ENCODE measurements around the gene LRRC49. TPM values are rescaled to one million over a fixed set of nuclear protein-coding genes. Genes with fewer than 3 reads are reported as not detected.
"Not testable (repeated sequence)": the region's sequence is repeated elsewhere in the genome, so short reads cannot be mapped to it uniquely, and the experiment has no call there.

The LRRC49 gene
- total RNA-seq, 1 donor from 2014 or later: 6.8 TPM

GRCh38 chr15:70935631-70936030, 43.0 kb downstream of the LRRC49 start:
- TF ChIP-seq, protein P1, sequence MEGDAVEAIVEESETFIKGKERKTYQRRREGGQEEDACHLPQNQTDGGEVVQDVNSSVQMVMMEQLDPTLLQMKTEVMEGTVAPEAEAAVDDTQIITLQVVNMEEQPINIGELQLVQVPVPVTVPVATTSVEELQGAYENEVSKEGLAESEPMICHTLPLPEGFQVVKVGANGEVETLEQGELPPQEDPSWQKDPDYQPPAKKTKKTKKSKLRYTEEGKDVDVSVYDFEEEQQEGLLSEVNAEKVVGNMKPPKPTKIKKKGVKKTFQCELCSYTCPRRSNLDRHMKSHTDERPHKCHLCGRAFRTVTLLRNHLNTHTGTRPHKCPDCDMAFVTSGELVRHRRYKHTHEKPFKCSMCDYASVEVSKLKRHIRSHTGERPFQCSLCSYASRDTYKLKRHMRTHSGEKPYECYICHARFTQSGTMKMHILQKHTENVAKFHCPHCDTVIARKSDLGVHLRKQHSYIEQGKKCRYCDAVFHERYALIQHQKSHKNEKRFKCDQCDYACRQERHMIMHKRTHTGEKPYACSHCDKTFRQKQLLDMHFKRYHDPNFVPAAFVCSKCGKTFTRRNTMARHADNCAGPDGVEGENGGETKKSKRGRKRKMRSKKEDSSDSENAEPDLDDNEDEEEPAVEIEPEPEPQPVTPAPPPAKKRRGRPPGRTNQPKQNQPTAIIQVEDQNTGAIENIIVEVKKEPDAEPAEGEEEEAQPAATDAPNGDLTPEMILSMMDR (IDR thresholded peaks at IDR 0.05; ENCODE audit: insufficient read depth, low read depth, low read length): no peak
- no peak for TF ChIP-seq EZH2 (IDR thresholded peaks at IDR 0.05; ENCODE audit: insufficient read depth, low read length)
- no peaks in the 10 kb centered on the region for H3K27me3 ChIP-seq (ENCODE audit: insufficient read depth, low read length)
- no peaks in the 10 kb centered on the region for H4K20me1 ChIP-seq (ENCODE audit: insufficient read depth, low read length)
- no peak overlapping the region for H2AFZ ChIP-seq (ENCODE audit: low read depth, low read length)
- H3K4me1 ChIP-seq (ENCODE audit: insufficient read depth, low read length): no peaks in the 10 kb centered on the region
- no peak overlapping the region for H3K4me3 ChIP-seq (ENCODE audit: insufficient read depth, low read depth, low read length)
- DNase-seq (ENCODE audit: low read depth) (no peak), FAIRE-seq (no peak)
- H3K9me3 ChIP-seq (ENCODE audit: insufficient read depth, low read depth, low read length): no peaks in the 10 kb centered on the region
- no peaks in the 10 kb centered on the region for H3K9me3 Mint-ChIP-seq (ENCODE audit: unreplicated experiment)
- H3K36me3 ChIP-seq (ENCODE audit: insufficient read depth, low read length): no peaks in the 10 kb centered on the region
- no peaks in the 10 kb centered on the region for H3K79me2 ChIP-seq (ENCODE audit: insufficient read depth, low read length)
- no peaks in the 10 kb centered on the region for H3K27me3 Mint-ChIP-seq (ENCODE audit: low read depth, unreplicated experiment)
- no peak overlapping the region for H3K27ac ChIP-seq (ENCODE audit: low read depth, low read length)
- H3K4me1 Mint-ChIP-seq (ENCODE audit: low read depth, unreplicated experiment): peaks cover 1% of the 10 kb centered on the region
- no peak overlapping the region for H3K27ac Mint-ChIP-seq (ENCODE audit: unreplicated experiment)
- H3K4me2 ChIP-seq (ENCODE audit: low read length): no peak overlapping the region
- H3K4me3 Mint-ChIP-seq (ENCODE audit: unreplicated experiment): no peak overlapping the region
- no peak overlapping the region for H3K9ac ChIP-seq (ENCODE audit: low read length)
- H3K36me3 Mint-ChIP-seq (ENCODE audit: low read depth, unreplicated experiment): no peaks in the 10 kb centered on the region

- no peaks in the 10 kb centered on the region for H3K4me1 ChIP-seq (ENCODE audit: insufficient read depth, low read length)
- TF ChIP-seq EZH2 (IDR thresholded peaks at IDR 0.05; ENCODE audit: insufficient read depth, low read length): no peak
- TF ChIP-seq, protein P1 (IDR thresholded peaks at IDR 0.05; ENCODE audit: insufficient read depth, low read depth, low read length): no peak
- peaks cover 1% of the 10 kb centered on the region for H3K4me1 Mint-ChIP-seq (ENCODE audit: low read depth, unreplicated experiment)
Observed at GRCh38 chr15:70936326-70936725, 43.7 kb downstream of the LRRC49 start.

DNA sequence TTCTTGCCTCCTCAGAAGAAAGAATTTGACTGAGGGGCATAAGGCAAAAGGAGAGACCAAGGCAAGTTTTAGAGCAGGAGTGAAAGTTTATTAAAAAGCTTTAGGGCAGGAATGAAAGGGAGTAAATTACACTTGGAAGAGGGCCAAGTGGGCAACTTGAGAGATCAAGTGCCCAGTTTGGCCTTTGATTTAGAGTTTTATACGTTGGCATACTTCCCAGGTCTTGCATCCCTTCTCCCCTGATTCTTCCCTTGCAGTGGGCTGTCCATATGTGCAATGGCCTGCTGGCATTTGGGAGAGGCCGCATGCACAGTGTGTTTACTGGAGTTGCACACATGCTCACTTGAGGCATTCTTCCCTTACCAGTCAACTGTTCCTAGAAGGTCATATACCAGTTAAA, 50.7 kb downstream of the LRRC49 start:
- H3K27ac ChIP-seq (ENCODE audit: low read depth, low read length); H3K4me2 ChIP-seq (ENCODE audit: low read length); H3K27me3 ChIP-seq (ENCODE audit: insufficient read depth, low read length); H3K4me3 ChIP-seq (ENCODE audit: insufficient read depth, low read depth, low read length); H3K27me3 Mint-ChIP-seq (ENCODE audit: low read depth, unreplicated experiment); H3K9me3 ChIP-seq (ENCODE audit: insufficient read depth, low read depth, low read length); H3K4me3 Mint-ChIP-seq (ENCODE audit: unreplicated experiment); H3K4me1 Mint-ChIP-seq (ENCODE audit: low read depth, unreplicated experiment); H3K9ac ChIP-seq (ENCODE audit: low read length); H4K20me1 ChIP-seq (ENCODE audit: insufficient read depth, low read length); FAIRE-seq; H3K36me3 ChIP-seq (ENCODE audit: insufficient read depth, low read length); H3K79me2 ChIP-seq (ENCODE audit: insufficient read depth, low read length); H3K36me3 Mint-ChIP-seq (ENCODE audit: low read depth, unreplicated experiment); H3K27ac Mint-ChIP-seq (ENCODE audit: unreplicated experiment); H3K9me3 Mint-ChIP-seq (ENCODE audit: unreplicated experiment); DNase-seq (ENCODE audit: low read depth); H3K4me1 ChIP-seq (ENCODE audit: insufficient read depth, low read length); H2AFZ ChIP-seq (ENCODE audit: low read depth, low read length): not testable (repeated sequence)

More at GRCh38 chr15:70936326-70936725, 43.7 kb downstream of the LRRC49 start:
- Histone ChIP-seq H3K79me2 (ENCODE audit: insufficient read depth, low read length) (no peaks in the 10 kb centered on the region), H3K9ac (ENCODE audit: low read length) (no peak overlapping the region), H3K27ac (ENCODE audit: low read depth, low read length) (no peak overlapping the region), H3K4me3 (ENCODE audit: insufficient read depth, low read depth, low read length) (no peak overlapping the region), H3K9me3 (ENCODE audit: insufficient read depth, low read depth, low read length) (no peaks in the 10 kb centered on the region), H3K36me3 (ENCODE audit: insufficient read depth, low read length) (no peaks in the 10 kb centered on the region), H4K20me1 (ENCODE audit: insufficient read depth, low read length) (no peaks in the 10 kb centered on the region), H3K4me2 (ENCODE audit: low read length) (no peak overlapping the region), H2AFZ (ENCODE audit: low read depth, low read length) (no peak overlapping the region), H3K27me3 (ENCODE audit: insufficient read depth, low read length) (no peaks in the 10 kb centered on the region)
- no peak overlapping the region for H3K4me3 Mint-ChIP-seq (ENCODE audit: unreplicated experiment)
- no peaks in the 10 kb centered on the region for H3K36me3 Mint-ChIP-seq (ENCODE audit: low read depth, unreplicated experiment)
- FAIRE-seq (no peak), DNase-seq (ENCODE audit: low read depth) (peak; percentile 15)
- no peaks in the 10 kb centered on the region for H3K27me3 Mint-ChIP-seq (ENCODE audit: low read depth, unreplicated experiment)
- no peaks in the 10 kb centered on the region for H3K9me3 Mint-ChIP-seq (ENCODE audit: unreplicated experiment)
- H3K27ac Mint-ChIP-seq (ENCODE audit: unreplicated experiment): no peak overlapping the region

All from astrocyte (in vitro differentiated cells and primary cell).